Stimulated activated CD8-positive, alpha-beta memory T cell treated with anti-CD3 and anti-CD28 coated beads, Interleukin-2, amount 100 ng/mL, for 1 hour (primary cell): ENCODE results near the gene COL1A1.
A peak's percentile ranks its signal among the peaks of the same experiment; 100 is the strongest.

Experiments
- DNase-seq, 2 donors: peaks; one replicate each; pipeline ENCODE4 v3.0.0-alpha.2; 2020; ENCODE audit warnings: low read depth in 2 of 2

COL1A1 gene

GRCh38 chr17:50199803-50200456, 1.5 kb downstream of the COL1A1 start:
- peak; percentile 29 to 39 for DNase-seq

DNA sequence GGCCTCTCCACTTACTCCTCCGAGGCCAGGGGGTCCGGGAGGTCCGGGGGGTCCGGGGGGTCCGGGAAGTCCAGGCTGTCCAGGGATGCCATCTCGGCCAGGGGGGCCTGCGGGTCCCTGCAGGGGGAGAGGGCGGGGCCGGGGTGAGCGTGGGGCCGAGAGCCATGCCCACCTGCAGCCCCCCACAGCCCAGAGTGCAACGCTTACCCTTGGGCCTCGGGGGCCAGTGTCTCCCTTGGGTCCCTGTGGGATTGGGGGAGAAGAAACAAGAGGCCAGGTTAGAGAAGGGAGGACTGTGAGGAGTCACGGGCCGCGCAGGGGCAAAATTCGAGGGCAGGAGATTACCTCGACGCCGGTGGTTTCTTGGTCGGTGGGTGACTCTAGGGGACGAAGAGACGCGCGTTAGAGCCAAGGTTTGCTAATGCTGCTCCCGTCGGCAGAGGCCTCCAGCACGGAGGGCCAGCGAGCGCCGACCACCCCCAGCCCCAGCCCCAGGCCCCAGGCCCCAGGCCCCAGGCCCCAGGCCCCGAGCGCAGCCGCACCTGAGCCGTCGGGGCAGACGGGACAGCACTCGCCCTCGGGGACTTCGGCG, 2.1 kb downstream of the COL1A1 start:
- DNase-seq, result no peak

DNA sequence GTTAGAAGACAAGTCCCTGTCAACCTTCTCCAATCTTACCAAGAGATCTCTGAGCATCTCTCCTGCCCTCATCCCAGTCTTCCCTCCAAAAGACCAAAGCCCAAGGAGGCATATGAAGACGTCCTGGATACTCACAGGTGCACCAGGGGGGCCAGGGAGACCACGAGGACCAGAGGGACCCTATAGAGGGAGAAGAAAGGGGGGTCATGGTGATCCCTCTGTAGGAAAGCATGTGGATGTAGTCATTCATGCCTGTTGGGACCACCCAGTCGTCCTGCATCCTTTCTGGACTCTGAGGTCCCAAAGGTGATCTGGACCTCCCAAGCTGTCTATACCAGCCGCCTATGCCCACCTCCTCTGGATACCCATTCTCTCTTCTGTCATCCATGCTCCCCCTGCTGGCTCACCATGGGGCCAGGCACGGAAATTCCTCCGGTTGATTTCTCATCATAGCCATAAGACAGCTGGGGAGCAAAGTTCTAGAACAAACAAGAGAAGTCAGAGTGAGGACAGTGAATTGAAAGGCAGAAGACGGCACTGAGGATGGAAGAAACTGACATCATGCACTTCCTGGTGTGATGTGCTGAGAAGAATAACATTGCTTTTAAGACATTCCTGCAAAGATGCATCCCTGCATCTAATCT, 3.3 kb downstream of the COL1A1 start:
- DNase-seq, result peak in 1 of 2 donors; percentile 24

DNA sequence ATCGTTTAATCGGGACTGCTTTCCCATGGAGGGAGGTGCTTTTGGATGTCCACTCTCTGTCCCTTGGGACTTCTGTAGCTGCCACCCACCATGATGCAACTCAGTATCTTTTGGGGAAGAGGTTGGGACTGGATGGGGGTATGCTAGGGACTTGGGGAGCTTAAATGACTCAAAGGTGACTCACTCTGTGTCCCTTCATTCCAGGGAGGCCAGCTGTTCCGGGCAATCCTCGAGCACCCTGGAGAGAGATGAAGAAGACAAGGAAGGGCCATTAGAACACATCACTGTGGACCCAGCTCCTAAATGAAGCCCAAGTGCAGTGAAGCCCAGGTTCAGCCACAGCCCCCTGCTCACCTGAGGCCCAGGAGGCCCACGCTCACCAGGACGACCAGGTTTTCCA, 4.6 kb downstream of the COL1A1 start:
- no peak for DNase-seq

GRCh38 chr17:50196036-50196435, 5.4 kb downstream of the COL1A1 start:
- DNase-seq, result no peak

DNA sequence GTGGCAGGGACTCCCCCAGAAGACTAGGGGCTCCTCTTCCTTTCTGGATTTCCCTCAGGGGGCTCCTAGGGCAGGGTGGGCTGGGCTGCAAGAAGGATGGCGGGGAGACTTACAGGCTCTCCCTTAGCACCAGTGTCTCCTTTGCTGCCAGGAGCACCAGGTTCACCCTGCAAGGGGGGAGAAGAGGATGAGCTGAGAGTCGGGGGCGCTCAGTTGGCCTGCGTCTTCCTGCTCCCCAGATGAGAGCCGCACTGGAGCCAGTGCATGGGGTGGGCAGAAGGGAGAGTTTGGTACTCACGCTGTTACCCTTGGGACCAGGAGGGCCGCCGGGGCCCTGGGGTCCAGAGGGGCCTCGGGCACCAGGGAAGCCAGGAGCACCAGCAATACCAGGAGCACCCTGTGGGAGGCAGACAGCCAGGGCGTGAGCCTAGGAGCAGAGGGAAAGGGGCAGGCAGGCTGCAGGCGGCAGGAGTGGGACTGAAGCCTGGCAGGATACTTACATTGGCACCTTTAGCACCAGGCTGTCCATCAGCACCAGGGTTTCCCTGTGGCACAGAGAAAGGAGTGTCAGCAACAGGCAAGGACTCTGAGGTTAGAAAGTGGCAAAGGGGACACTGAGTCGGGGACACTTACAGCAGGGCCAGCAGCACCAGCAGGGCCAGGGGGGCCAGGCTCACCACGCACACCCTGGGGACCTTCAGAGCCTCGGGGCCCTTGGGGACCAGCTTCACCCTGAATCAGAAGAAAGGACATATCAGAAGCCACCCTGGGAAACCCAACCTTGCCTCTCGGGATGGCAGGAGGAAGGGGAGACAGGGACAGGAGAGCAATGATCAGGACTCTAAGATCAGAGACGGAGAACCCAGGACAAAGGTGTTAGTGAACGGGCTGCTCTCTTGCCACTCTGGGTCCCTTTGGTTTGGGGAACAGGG, 6.2 kb downstream of the COL1A1 start:
- DNase-seq, result no peak

DNA sequence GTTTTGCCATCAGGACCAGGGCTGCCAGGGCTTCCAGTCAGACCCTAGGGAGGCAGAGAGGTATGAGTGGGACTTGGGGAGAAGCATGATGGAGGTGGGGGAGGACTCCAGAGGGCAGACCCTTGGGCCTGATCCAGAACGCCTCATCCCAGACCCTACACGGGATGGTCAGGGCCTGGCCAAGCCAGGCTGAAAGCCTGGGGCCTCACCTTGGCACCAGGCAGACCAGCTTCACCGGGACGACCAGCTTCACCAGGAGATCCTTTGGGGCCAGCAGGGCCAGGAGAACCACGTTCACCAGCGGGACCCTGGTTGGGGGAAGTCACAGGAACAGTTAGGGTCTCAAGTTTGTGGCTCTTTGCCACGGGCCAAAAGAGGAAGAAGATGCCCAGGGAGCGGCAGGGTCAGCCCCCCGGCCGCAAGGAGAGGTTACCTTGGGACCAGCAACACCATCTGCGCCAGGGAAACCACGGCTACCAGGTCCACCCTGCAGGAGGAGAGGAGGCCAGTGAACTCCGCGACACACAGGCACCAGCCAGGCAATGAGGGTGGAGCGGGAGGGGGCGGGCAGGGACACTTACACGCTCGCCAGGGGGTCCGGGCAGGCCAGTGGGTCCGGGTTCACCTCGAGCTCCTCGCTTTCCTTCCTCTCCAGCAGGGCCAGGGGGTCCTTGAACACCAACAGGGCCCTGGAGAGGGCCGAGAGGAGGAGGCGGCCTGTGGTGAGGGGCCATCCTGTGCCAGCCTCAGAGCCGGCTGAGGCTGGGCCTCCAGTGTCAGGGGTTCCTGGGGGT, 7.1 kb downstream of the COL1A1 start:
- DNase-seq, result no peak

DNA sequence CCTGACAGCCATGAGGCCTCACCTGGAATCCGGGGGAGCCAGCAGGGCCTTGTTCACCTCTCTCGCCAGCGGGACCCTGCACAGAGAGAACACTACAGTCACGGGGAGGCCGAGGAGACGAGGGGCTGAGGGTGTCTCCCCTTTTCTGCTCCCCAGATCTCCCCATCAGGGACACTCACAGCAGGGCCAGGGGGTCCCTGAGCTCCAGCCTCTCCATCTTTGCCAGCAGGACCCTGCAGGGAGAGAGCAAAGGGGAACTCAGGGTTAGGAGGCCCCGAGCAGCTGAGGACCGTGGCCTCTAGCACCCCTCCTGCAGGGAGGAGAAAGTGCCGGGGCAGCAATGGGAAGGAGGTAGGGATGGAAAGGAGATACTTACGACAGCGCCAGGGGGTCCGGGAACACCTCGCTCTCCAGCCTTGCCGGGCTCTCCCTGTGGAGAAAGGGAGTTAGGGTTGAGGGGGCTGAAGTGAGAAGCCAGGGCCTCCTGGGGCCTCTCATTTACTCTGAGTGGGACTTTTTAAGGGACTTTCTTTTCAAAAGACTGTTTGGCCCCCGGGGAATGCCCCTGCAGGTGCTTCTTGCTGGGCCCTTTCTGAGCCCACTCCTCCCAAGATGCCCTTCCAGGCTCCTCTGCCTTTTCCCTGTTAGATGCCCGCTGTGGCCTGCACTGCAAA, 8.7 kb downstream of the COL1A1 start:
- DNase-seq, result no peak

- no peak for DNase-seq
Observed at GRCh38 chr17:50192144-50192617, 9.2 kb downstream of the COL1A1 start.

GRCh38 chr17:50191359-50192143, 9.9 kb downstream of the COL1A1 start:
- no peak for DNase-seq

- DNase-seq, result no peak
Observed at GRCh38 chr17:50190603-50191358, 10.7 kb downstream of the COL1A1 start.

- no peak for DNase-seq
Observed at GRCh38 chr17:50190293-50190602, 11.2 kb downstream of the COL1A1 start.

GRCh38 chr17:50189550-50190292, 11.7 kb downstream of the COL1A1 start:
- no peak for DNase-seq

GRCh38 chr17:50188921-50189549, 12.4 kb downstream of the COL1A1 start:
- no peak for DNase-seq

GRCh38 chr17:50188531-50188920, 12.9 kb downstream of the COL1A1 start:
- no peak for DNase-seq

- no peak for DNase-seq
Observed at GRCh38 chr17:50187751-50188530, 13.5 kb downstream of the COL1A1 start.

GRCh38 chr17:50187394-50187725, 14.1 kb downstream of the COL1A1 start:
- no peak for DNase-seq
